ENCODE results near the gene USP9Y. TPM values are rescaled to one million over a fixed set of nuclear protein-coding genes. Genes with fewer than 3 reads are reported as not detected.

The USP9Y gene, protein sequence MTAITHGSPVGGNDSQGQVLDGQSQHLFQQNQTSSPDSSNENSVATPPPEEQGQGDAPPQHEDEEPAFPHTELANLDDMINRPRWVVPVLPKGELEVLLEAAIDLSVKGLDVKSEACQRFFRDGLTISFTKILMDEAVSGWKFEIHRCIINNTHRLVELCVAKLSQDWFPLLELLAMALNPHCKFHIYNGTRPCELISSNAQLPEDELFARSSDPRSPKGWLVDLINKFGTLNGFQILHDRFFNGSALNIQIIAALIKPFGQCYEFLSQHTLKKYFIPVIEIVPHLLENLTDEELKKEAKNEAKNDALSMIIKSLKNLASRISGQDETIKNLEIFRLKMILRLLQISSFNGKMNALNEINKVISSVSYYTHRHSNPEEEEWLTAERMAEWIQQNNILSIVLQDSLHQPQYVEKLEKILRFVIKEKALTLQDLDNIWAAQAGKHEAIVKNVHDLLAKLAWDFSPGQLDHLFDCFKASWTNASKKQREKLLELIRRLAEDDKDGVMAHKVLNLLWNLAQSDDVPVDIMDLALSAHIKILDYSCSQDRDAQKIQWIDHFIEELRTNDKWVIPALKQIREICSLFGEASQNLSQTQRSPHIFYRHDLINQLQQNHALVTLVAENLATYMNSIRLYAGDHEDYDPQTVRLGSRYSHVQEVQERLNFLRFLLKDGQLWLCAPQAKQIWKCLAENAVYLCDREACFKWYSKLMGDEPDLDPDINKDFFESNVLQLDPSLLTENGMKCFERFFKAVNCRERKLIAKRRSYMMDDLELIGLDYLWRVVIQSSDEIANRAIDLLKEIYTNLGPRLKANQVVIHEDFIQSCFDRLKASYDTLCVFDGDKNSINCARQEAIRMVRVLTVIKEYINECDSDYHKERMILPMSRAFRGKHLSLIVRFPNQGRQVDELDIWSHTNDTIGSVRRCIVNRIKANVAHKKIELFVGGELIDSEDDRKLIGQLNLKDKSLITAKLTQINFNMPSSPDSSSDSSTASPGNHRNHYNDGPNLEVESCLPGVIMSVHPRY (N-terminal part only)
- total RNA-seq (10 to 100 TPM; 32.1 to 37.1 TPM), total RNA-seq (0 to 393 (median 0.09) reads per million in 172 experiments)
- polyA plus RNA-seq (2013, experiment 1 of 2), result 49.9 TPM
- polyA plus RNA-seq (2013, experiment 2 of 2), result 63.8 TPM

DNA sequence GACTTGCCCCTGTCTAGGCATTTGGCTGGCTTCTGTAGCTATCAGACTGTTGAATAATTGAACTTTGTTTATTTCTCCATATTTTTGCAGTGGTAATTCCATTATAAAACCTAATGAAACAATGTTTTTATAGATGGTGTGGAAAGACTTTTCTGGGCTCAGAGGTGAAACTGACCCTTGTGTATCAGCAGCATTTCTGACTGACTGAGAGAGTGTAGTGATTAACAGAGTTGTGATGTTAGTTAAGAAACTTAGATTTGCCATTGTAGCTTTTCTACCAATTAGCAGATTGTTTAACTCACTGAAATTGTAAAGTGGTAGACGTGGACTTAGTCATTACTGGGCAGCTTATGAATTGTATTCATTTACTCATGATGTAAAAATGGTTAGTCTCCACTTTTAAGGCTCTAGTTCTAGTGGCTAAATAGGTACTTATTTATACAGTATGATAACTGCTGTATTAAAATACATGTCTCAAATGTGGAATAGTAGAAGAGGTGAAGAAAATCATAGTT lies at the start of gene USP9Y:
Gene USP9Y (plus strand): TSS at position 51 of the 515 bp plus-strand sequence. CDS start 8,217 bp downstream, outside the sequence.
- Mint-ChIP-seq H3K27ac (no peak within 1 kb of the TSS), H3K4me1 (ENCODE audit: low read depth) (peaks cover 16% of the 10 kb centered on the region), H3K36me3 (ENCODE audit: low read depth) (peaks cover 88% of the 10 kb centered on the region), H3K9me3 (no peaks in the 10 kb centered on the region), H3K4me3 (no peak within 1 kb of the TSS), H3K27me3 (no peaks in the 10 kb centered on the region)
- Histone ChIP-seq H3K36me3 (ENCODE audit: insufficient read depth, low read length) (peaks cover 35% of the 10 kb centered on the region), H3K4me1 (ENCODE audit: insufficient read depth, low read length) (no peaks in the 10 kb centered on the region), H3K4me3 (ENCODE audit: low read length) (no peak within 1 kb of the TSS), H3K27ac (ENCODE audit: low read depth in 1 of 2, low read length in 2 of 2) (no peak within 1 kb of the TSS), H3K9me3 (ENCODE audit: control insufficient read depth in 1 of 2, insufficient read depth in 1 of 2, low read length in 2 of 2) (peaks cover 7% of the 10 kb centered on the region in 2 experiments), H3K27me3 (ENCODE audit: control insufficient read depth in 1 of 2, insufficient read depth in 2 of 2, low read length in 2 of 2) (no peaks in the 10 kb centered on the region)
- CTCF ChIA-PET, result no interaction called here
- DNase-seq, result no peak
- POLR2A ChIA-PET, result no interaction called here
- no peak for ATAC-seq (ENCODE audit: poor library complexity)
- TF ChIP-seq, protein P1, sequence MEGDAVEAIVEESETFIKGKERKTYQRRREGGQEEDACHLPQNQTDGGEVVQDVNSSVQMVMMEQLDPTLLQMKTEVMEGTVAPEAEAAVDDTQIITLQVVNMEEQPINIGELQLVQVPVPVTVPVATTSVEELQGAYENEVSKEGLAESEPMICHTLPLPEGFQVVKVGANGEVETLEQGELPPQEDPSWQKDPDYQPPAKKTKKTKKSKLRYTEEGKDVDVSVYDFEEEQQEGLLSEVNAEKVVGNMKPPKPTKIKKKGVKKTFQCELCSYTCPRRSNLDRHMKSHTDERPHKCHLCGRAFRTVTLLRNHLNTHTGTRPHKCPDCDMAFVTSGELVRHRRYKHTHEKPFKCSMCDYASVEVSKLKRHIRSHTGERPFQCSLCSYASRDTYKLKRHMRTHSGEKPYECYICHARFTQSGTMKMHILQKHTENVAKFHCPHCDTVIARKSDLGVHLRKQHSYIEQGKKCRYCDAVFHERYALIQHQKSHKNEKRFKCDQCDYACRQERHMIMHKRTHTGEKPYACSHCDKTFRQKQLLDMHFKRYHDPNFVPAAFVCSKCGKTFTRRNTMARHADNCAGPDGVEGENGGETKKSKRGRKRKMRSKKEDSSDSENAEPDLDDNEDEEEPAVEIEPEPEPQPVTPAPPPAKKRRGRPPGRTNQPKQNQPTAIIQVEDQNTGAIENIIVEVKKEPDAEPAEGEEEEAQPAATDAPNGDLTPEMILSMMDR (IDR thresholded peaks at IDR 0.05), result no peak
- intact Hi-C loops (cut with DNase I, micrococcal nuclease), result no loop called here

DNA sequence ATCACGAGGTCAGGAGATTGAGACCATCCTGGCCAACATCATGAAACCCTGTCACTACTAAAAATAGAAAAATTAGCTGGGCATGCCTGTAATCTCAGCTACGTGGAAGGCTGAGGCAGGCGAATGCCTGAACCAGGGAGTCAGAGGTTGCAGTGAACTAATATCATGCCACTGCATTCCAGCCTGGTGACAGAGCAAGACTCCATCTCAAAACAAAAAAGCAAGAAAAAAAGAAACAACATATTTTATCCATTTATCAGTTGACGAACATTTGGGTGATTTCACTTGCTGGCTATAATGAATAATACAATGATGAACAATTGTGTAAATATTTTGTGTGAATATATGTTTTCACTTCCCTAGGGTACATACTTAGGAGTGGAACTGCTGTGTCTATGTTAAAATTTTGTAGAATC lies 49.4 kb upstream of the USP9Y start:
- TF ChIP-seq, protein P1 (IDR thresholded peaks at IDR 0.05), result no peak
- H3K4me1 ChIP-seq (ENCODE audit: insufficient read depth, low read length), result no peaks in the 10 kb centered on the region
- H3K9me3 ChIP-seq (ENCODE audit: control insufficient read depth in 1 of 2, insufficient read depth in 1 of 2, low read length in 2 of 2), result no peaks in the 10 kb centered on the region
- Mint-ChIP-seq H3K36me3 (ENCODE audit: low read depth) (no peaks in the 10 kb centered on the region), H3K4me1 (ENCODE audit: low read depth) (no peaks in the 10 kb centered on the region), H3K4me3 (no peak overlapping the region), H3K9me3 (no peaks in the 10 kb centered on the region), H3K27me3 (no peaks in the 10 kb centered on the region), H3K27ac (no peak overlapping the region)
- intact Hi-C loops (cut with DNase I, micrococcal nuclease), result no loop called here
- H3K27me3 ChIP-seq (ENCODE audit: control insufficient read depth in 1 of 2, insufficient read depth in 2 of 2, low read length in 2 of 2), result no peaks in the 10 kb centered on the region
- DNase-seq (no peak), ATAC-seq (ENCODE audit: poor library complexity) (no peak)
- no peak overlapping the region for H3K4me3 ChIP-seq (ENCODE audit: low read length)
- no peaks in the 10 kb centered on the region for H3K36me3 ChIP-seq (ENCODE audit: insufficient read depth, low read length)
- POLR2A ChIA-PET, result no interaction called here
- no peak overlapping the region for H3K27ac ChIP-seq (ENCODE audit: low read depth in 1 of 2, low read length in 2 of 2)
- CTCF ChIA-PET, result no interaction called here

Data from CD4-positive, alpha-beta T cell (primary cell).